Coronary artery (tissue), 2 donors: ENCODE data around the gene MAPK8.

Source experiments
- DNase-seq: peaks from one replicate; pipeline ENCODE4 v3.0.0-alpha.2; 2017; ENCODE audit warnings: low spot score
- H3K27ac ChIP-seq, 2 donors: fragments of 200-600 bp; sonication (generic); one replicate each; pipeline ENCODE4 v1.5.1; 2016 to 2019
- H3K4me3 ChIP-seq: fragments of 200-600 bp; sonication (generic); 2 replicates; pipeline ENCODE4 v1.5.1; 2016; ENCODE audit warnings: mild to moderate bottlenecking, moderate library complexity
- TF ChIP-seq, protein P1 (sequence below): fragments of 200-600 bp; sonication (generic); IDR thresholded peaks from one replicate; pipeline ENCODE4 v1.5.1; 2019; ENCODE audit warnings: antibody characterized with exemption

MAPK8 gene

DNA sequence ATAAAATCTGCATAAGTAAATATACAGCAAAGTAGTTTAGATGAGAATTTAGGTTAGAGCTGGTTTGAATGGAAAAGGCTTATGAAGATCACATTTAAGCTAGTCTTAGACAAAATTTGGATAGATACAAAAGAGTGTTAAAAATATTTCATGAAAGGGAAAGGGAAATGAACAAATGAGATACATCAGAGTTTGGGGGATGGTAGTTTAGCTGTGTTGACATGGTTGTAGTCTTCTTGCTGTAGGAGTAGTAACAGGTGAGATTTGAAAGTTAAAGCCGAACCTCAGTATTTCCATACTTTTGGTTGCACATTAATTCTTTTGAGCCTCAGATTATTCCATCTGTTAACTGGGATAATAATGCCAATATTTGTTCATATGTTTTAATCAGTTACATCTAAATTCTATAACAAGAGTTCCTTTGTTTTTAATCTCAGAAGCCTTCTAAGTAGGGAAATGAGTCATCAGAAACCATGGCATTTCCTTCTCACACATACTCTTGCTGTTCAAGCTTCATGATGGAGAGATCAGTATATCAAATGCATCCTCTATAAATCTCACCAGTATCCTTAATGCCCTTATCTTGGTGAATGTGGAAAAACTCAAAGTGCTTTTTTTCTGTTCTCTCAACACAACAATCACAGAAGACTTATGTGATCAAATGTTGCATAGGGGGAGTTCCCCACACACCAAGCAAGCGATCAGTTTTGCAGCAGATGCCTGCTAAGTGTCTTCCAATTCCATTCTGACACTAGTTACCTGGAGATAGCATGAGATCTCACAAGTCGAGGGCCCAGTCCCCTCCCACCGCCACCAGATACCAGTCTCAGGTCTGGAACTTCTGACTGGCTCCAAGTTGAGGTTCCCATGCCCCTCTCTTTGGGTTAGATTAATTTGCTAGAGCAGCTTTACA lies 84.7 kb downstream of the MAPK8 start:
- TF ChIP-seq, protein P1, sequence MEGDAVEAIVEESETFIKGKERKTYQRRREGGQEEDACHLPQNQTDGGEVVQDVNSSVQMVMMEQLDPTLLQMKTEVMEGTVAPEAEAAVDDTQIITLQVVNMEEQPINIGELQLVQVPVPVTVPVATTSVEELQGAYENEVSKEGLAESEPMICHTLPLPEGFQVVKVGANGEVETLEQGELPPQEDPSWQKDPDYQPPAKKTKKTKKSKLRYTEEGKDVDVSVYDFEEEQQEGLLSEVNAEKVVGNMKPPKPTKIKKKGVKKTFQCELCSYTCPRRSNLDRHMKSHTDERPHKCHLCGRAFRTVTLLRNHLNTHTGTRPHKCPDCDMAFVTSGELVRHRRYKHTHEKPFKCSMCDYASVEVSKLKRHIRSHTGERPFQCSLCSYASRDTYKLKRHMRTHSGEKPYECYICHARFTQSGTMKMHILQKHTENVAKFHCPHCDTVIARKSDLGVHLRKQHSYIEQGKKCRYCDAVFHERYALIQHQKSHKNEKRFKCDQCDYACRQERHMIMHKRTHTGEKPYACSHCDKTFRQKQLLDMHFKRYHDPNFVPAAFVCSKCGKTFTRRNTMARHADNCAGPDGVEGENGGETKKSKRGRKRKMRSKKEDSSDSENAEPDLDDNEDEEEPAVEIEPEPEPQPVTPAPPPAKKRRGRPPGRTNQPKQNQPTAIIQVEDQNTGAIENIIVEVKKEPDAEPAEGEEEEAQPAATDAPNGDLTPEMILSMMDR, result no peak
- no peak for DNase-seq
- Histone ChIP-seq H3K4me3 (no peak overlapping the region), H3K27ac (no peak overlapping the region)

DNA sequence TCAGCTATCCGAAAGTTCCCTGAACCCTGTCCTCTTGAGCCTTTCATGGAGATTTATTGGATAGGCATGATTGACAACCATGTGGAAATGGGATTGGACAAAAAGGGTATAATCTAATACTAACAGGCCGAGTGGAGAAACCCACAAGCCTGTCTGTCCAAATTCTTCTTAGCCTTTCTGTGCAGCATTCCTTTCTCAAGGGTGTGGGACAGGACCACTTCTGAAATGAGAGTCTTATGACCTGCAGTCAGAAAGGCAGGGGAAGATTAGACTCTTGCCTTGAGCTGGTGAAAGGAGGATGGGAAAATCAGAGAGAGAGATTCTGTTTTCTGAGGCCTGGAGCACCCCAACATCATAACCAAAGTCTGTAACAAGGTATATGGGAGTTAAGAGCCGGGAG lies 85.5 kb downstream of the MAPK8 start:
- Histone ChIP-seq H3K4me3 (no peak overlapping the region), H3K27ac (no peak overlapping the region)
- TF ChIP-seq, protein P1, result no peak
- DNase-seq, result no peak

- no peak overlapping the region for H3K27ac ChIP-seq
- TF ChIP-seq, protein P1, result no peak
- no peak overlapping the region for H3K4me3 ChIP-seq
- no peak for DNase-seq
Observed at GRCh38 chr10:48398261-48398660, 91.8 kb downstream of the MAPK8 start.

- Histone ChIP-seq H3K4me3 (no peak overlapping the region), H3K27ac (no peak overlapping the region)
- TF ChIP-seq, protein P1, result no peak
- DNase-seq, result no peak
Observed at GRCh38 chr10:48399056-48399541, 92.6 kb downstream of the MAPK8 start.

GRCh38 chr10:48399551-48399950 lies 93.1 kb downstream of the MAPK8 start:
- TF ChIP-seq, protein P1, result no peak
- H3K4me3 ChIP-seq, result no peak overlapping the region
- H3K27ac ChIP-seq, result no peak overlapping the region
- DNase-seq, result no peak

DNA sequence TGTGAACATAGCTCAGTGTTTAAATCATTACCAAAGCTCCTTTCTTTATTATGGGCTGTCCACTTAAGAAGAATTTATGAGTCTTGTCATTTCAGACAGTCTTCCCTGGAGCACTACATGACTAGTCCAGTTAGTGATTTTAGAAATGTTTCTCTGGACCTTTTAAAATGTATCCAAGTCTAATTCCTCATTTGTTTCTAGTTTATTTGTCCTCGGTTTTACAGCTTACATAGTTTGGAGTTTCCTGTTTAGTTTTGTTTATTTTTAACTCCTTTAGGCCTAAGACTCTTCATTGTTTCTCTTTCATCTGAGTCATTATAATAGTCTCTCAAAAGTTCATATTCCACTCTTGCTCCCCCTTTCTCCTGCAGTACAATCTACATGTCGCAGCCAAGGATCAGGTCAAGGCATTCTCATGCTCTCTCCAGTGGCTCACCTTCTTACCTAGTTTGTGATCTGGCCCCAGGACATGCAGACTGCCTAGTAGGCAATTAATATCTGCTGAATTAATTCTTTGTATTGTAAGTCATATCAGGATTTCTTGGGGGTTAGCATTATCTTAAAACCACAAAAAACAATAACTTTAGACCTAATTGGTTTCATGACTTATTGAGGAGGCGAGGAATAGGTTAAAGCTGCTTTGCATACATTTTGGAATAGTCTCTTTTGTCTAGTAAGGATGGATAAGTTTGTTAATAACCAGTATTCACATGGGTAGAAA lies 93.8 kb downstream of the MAPK8 start:
- no peak overlapping the region for H3K27ac ChIP-seq
- DNase-seq, result no peak
- TF ChIP-seq, protein P1, result no peak
- no peak overlapping the region for H3K4me3 ChIP-seq
